GM12878 (cell line): ENCODE data around the gene ZNF839. TPM values are rescaled to one million over a fixed set of nuclear protein-coding genes. Genes with fewer than 3 reads are reported as not detected.

ENCODE experiments used
- ATAC-seq: fragments of 200-7000 bp; cut with Tn5 transposase; 3 replicates; pipeline ENCODE4 v1.9.1; 2020; ENCODE audit warnings: mild to moderate bottlenecking, moderate library complexity
- BruUV-seq: library from RNA; stranded (reverse); fragments of 400-500 nt; replicated peaks from 2 replicates; lab custom pipeline; 2021; lab: Mats Ljungman, UMichigan
- CTCF ChIA-PET: fragments of 300-600 bp; sonication (Branson Sonifier 250); formaldehyde crosslinking; extraction: SDS; loops from one replicate; lab custom pipeline; 2021; ENCODE audit warnings: inconsistent platforms; lab: Yijun Ruan, JAX
- POLR2A ChIA-PET: fragments of 350-600 bp; formaldehyde crosslinking; extraction: SDS; loops from one replicate; lab custom pipeline; 2021; ENCODE audit warnings: inconsistent platforms; lab: Charles Lee
- RAD21 ChIA-PET: fragments of 300-600 bp; sonication (Branson Sonifier 250); formaldehyde crosslinking; loops from one replicate; lab custom pipeline; 2023; ENCODE audit warnings: antibody characterized with exemption; ENCODE audit not compliant: unreplicated experiment; lab: Charles Lee
- SMC1A ChIA-PET: fragments of 300-600 bp; sonication (Branson Sonifier 250); formaldehyde crosslinking; loops from one replicate; lab custom pipeline; 2023; ENCODE audit not compliant: unreplicated experiment, uncharacterized antibody; lab: Charles Lee
- DNase-seq: peaks from one replicate; pipeline ENCODE4 v3.0.0-alpha.2; 2011; ENCODE audit warnings: low read depth, low spot score
- FAIRE-seq: peaks from 3 replicates; lab custom pipeline; 2011; peaks lifted over from hg19 to GRCh38; lab: Jason Lieb, UNC
- H2AFZ ChIP-seq: 2 replicates; pipeline ENCODE4 v1.6.0; 2011; ENCODE audit warnings: low read depth, low read length, control low read depth; ENCODE audit not compliant: control insufficient read depth
- H3K27ac ChIP-seq: 2 replicates; pipeline ENCODE4 v1.5.1; 2011; ENCODE audit warnings: control low read depth; ENCODE audit not compliant: control insufficient read depth, insufficient read depth
- H3K27me3 ChIP-seq, 2 experiments: replicated peaks in 1 of 2; 2 replicates each; pipeline versions ENCODE4 v1.6.0 to v1.6.1; 2011; ENCODE audit warnings: low read length in 1 of 2; ENCODE audit not compliant: control insufficient read depth in 2 of 2, insufficient read depth in 2 of 2
- H3K36me3 ChIP-seq, 2 experiments: 2 replicates each; pipeline ENCODE4 v1.5.1; 2011; ENCODE audit warnings: low read length in 1 of 2; ENCODE audit not compliant: control insufficient read depth in 2 of 2, insufficient read depth in 2 of 2
- H3K4me1 ChIP-seq: 2 replicates; pipeline ENCODE4 v1.6.1; 2011; ENCODE audit warnings: mild to moderate bottlenecking, low read length, moderate library complexity, mixed read lengths; ENCODE audit not compliant: control insufficient read depth, insufficient read depth
- H3K4me2 ChIP-seq: 2 replicates; pipeline ENCODE4 v1.6.0; 2011; ENCODE audit warnings: control low read depth; ENCODE audit not compliant: control insufficient read depth, insufficient read depth
- H3K4me3 ChIP-seq: fragments of 200-600 bp; sonication (generic); 2 replicates; pipeline ENCODE4 v1.5.1; 2016
- H3K79me2 ChIP-seq: 2 replicates; pipeline ENCODE4 v1.6.0; 2011; ENCODE audit warnings: low read length; ENCODE audit not compliant: control insufficient read depth, insufficient read depth
- H3K9ac ChIP-seq: 2 replicates; pipeline ENCODE4 v1.8.0; 2011; ENCODE audit warnings: low read length, control low read depth, mixed read lengths; ENCODE audit not compliant: control insufficient read depth, insufficient read depth
- H3K9me3 ChIP-seq: replicated peaks from 3 replicates; pipeline ENCODE4 v1.5.1; 2011; ENCODE audit warnings: mild to moderate bottlenecking, low read length; ENCODE audit not compliant: control insufficient read depth, insufficient read depth
- H4K20me1 ChIP-seq: 2 replicates; pipeline ENCODE4 v1.6.0; 2011; ENCODE audit not compliant: control insufficient read depth, insufficient read depth
- MTA2 ChIP-seq: fragments of 450-650 bp; IDR thresholded peaks from 2 replicates; pipeline ENCODE4 v1.6.1; 2016; ENCODE audit warnings: low read depth, mild to moderate bottlenecking, moderate library complexity
- NR2F1 ChIP-seq: fragments of 450-650 bp; conservative IDR thresholded peaks from 2 replicates; pipeline ENCODE4 v1.6.1; 2017; ENCODE audit warnings: mild to moderate bottlenecking
- SMAD5 ChIP-seq: IDR thresholded peaks from 2 replicates; pipeline ENCODE4 v1.6.1; 2016; ENCODE audit warnings: antibody characterized with exemption, low read depth
- ZNF207 ChIP-seq: fragments of 450-650 bp; IDR thresholded peaks from 2 replicates; pipeline ENCODE4 v1.6.1; 2014; ENCODE audit warnings: antibody characterized with exemption, mild to moderate bottlenecking, borderline replicate concordance
- WGBS: methylation state at CpG from one replicate; pipeline ENCODE4 v1.1.6; 2016; ENCODE audit warnings: low lambda C conversion rate; ENCODE audit not compliant: insufficient replicate concordance, insufficient coverage; ENCODE audit errors: missing lambda C conversion rate; 5-methylcytosine and 5-hydroxymethylcytosine counted together
- in situ Hi-C: fragments of 300-500 bp; cut with MboI; formaldehyde crosslinking; loops from 9 replicates; pipeline ENCODE4 v1.14.3; 2018; ENCODE audit warnings: mixed read lengths
- intact Hi-C: fragments of 100-400 bp; cut with micrococcal nuclease; formaldehyde crosslinking; loops from one replicate; pipeline ENCODE4 v1.14.2; 2022; ENCODE audit not compliant: unreplicated experiment
- polyA plus RNA-seq, 11 experiments: library from polyadenylated mRNA; depleted of rRNA in 4 of 11; unstranded in 6 of 11; stranded (reverse) in 5 of 11; fragments of >200 nt; fragmentation: Nextera tagmentation in 4 of 11; fragmentation: Illumina TruSeq in 1 of 11; extraction: Ambion mirVana in 4 of 11; extraction: Trizol in 1 of 11; gene quantifications; 1 replicate in 1 of 11; 2 replicates in 10 of 11; pipeline versions ENCODE4 v1.2.1 to v1.2.3, GENCODE V29; 2011 to 2016; ENCODE audit warnings: inconsistent platforms in 2 of 11, missing spikeins in 2 of 11, low read depth in 1 of 11
- total RNA-seq, 4 experiments: library from RNA; depleted of rRNA in 3 of 4; stranded (reverse); fragments of >200 nt in 3 of 4; fragmentation: Illumina TruSeq in 1 of 4; extraction: Trizol in 1 of 4; gene quantifications; 2 replicates each; pipeline versions ENCODE4 v1.2.1 to v1.2.3, GENCODE V29; 2013 to 2021
- TF ChIP-seq, protein P1 (sequence below): fragments of 450-650 bp; IDR thresholded peaks from 2 replicates; pipeline ENCODE4 v1.6.1; 2018; ENCODE audit warnings: borderline replicate concordance, mild to moderate bottlenecking; ENCODE audit not compliant: partially characterized antibody

Gene ZNF839
- total and polyA plus RNA-seq, 10 of the 15 experiments (the other 5 are each of a cell fraction or from before 2014, with no cell fraction given): 1.4 to 14.4 (median 8.6) TPM

- Histone ChIP-seq H3K79me2 (no peaks in the 10 kb centered on the region), H3K27me3 (no peaks in the 10 kb centered on the region), H3K4me2 (no peak overlapping the region), H3K4me3 (no peak overlapping the region)
- ChIA-PET POLR2A (interaction anchor here (0.6 kb wide), 1 partner anchor 10 kb away, joined by 3 read pairs; no protein-coding TSS in a partner anchor), SMC1A (no interaction called here), CTCF (no interaction called here), RAD21 (no interaction called here)
- ATAC-seq: no peak
- no TSS peak for BruUV-seq
- in situ Hi-C loops: no loop called here
- 89% methylated on average over 4 of the region's 4 CpGs for WGBS
- no peak for TF ChIP-seq NR2F1
- TF ChIP-seq ZNF207: no peak
- TF ChIP-seq, all 136 proteins: peak for 0
- Histone ChIP-seq H3K27ac (no peak overlapping the region), H3K4me1 (no peaks in the 10 kb centered on the region), H2AFZ (no peak overlapping the region), H3K36me3 (peaks cover 0 to 13% of the 10 kb centered on the region in 2 experiments; a peak in 3 of 4 replicates), H3K9me3 (no peaks in the 10 kb centered on the region), H4K20me1 (no peaks in the 10 kb centered on the region), H3K9ac (no peak overlapping the region)
- FAIRE-seq (no peak), DNase-seq (no peak)
- intact Hi-C loops: no loop called here
Observed at GRCh38 chr14:102346645-102347044, 27.1 kb downstream of the ZNF839 start.

DNA sequence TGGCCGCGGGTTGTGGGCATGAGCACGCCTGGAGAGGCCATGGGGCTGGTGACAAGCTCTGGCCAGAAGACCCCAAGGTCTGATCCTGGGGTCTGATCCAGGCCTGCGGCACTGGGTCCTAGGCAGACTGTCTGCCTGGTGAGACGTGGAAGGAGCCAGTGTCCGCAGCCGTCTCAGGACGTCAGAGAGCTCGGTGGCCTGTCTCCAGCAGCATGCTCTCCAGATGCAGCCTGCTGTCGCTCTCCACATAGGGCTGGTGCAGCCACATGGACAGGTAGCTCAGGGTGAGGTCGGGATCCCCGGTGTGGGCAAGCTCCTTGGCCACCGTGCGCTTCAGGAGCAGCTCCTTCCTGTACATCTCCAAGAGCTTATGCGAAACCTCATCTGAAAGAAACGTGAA lies 28.8 kb downstream of the ZNF839 start:
- Histone ChIP-seq H3K9ac (no peak overlapping the region), H3K79me2 (no peaks in the 10 kb centered on the region), H3K36me3 (peaks cover 0 to 12% of the 10 kb centered on the region in 2 experiments; a peak in 3 of 4 replicates), H3K9me3 (no peaks in the 10 kb centered on the region), H3K4me2 (no peak overlapping the region), H3K27ac (no peak overlapping the region), H3K4me3 (no peak overlapping the region), H3K27me3 (no peaks in the 10 kb centered on the region), H4K20me1 (no peaks in the 10 kb centered on the region), H3K4me1 (no peaks in the 10 kb centered on the region; the same call in 1 of the 2 replicates), H2AFZ (no peak overlapping the region)
- no peak for ATAC-seq
- TF ChIP-seq MTA2: no peak
- TF ChIP-seq, protein P1, sequence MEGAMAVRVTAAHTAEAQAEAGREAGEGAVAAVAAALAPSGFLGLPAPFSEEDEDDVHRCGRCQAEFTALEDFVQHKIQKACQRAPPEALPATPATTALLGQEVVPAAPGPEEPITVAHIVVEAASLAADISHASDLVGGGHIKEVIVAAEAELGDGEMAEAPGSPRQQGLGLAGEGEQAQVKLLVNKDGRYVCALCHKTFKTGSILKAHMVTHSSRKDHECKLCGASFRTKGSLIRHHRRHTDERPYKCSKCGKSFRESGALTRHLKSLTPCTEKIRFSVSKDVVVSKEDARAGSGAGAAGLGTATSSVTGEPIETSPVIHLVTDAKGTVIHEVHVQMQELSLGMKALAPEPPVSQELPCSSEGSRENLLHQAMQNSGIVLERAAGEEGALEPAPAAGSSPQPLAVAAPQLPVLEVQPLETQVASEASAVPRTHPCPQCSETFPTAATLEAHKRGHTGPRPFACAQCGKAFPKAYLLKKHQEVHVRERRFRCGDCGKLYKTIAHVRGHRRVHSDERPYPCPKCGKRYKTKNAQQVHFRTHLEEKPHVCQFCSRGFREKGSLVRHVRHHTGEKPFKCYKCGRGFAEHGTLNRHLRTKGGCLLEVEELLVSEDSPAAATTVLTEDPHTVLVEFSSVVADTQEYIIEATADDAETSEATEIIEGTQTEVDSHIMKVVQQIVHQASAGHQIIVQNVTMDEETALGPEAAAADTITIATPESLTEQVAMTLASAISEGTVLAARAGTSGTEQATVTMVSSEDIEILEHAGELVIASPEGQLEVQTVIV: no peak
- no peak for TF ChIP-seq SMAD5
- in situ Hi-C loops: no loop called here
- intact Hi-C loops: no loop called here
- RAD21 ChIA-PET: no interaction called here
- no TSS peak for BruUV-seq
- 91% methylated on average over 16 of the region's 16 CpGs for WGBS
- CTCF ChIA-PET: no interaction called here
- no peak for DNase-seq
- POLR2A ChIA-PET: interaction anchor here (1.2 kb wide), 1 partner anchor 14 kb away, joined by 4 read pairs; no protein-coding TSS in a partner anchor
- FAIRE-seq: no peak
- SMC1A ChIA-PET: interaction anchor here (0.8 to 1.2 kb wide), 2 partner anchors 8 to 13 kb away, joined by 3 read pairs; no protein-coding TSS in a partner anchor
